Measurements from ENCODE around the gene BMX.

The BMX gene

DNA sequence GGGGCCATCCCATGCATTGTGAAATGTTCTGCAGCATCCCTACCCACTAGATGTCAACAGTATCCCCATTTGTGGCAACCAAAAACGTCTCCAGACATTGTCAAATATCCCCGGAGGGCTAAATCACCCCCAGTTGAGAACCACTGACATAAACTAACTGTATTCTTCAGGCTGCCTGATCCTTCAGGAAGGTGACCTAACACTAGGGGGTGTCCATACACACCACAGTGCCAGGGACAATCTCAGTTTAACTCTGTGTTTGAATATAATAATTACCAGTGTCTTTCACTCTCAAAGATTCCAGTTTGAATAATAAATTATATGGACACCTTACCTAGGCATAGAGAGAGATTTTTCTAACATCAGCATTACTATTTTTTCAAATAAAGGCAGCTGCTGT lies 93.8 kb downstream of the BMX start:
- TF ChIP-seq CTCF (IDR thresholded peaks at IDR 0.05; ENCODE audit: insufficient read depth, low read length, poor library complexity, severe bottlenecking) = peak; percentile 15
- H3K4me3 ChIP-seq (replicated peaks; ENCODE audit: low read depth, low read length) = no peak overlapping the region
- H3K27me3 ChIP-seq (replicated peaks; ENCODE audit: control insufficient read depth, insufficient read depth, low read length) = no peaks in the 10 kb centered on the region
- H3K36me3 ChIP-seq (ENCODE audit: control insufficient read depth, insufficient read depth, low read length) = no peaks in the 10 kb centered on the region
- no peak for DNase-seq (ENCODE audit: extremely low read depth, insufficient read length)

DNA sequence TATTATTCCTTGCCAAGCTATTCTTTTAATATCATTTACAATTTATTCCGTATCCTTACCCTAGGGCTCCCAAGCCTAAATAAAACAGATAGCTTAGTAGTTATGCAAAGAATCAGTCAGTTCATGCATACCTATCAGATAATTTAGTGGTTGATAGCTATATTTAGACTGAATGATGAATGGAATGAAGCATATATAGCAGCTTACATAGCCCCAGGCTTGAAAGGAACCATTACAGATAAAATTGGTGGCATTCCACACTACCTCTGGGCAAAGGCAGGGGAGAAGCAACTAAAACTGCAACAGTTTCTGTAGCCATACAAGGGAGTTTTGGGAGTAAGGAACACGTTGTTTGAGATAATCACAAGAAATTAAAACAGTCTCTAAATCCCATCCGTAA lies 97.4 kb downstream of the BMX start:
- no peak for DNase-seq (ENCODE audit: extremely low read depth, insufficient read length)
- no peak for TF ChIP-seq CTCF (IDR thresholded peaks at IDR 0.05; ENCODE audit: insufficient read depth, low read length, poor library complexity, severe bottlenecking)

GRCh38 chrX:15599461-15599860 lies 98.9 kb downstream of the BMX start:
- Histone ChIP-seq H3K27me3 (replicated peaks; ENCODE audit: control insufficient read depth, insufficient read depth, low read length) (no peaks in the 10 kb centered on the region), H3K36me3 (ENCODE audit: control insufficient read depth, insufficient read depth, low read length) (no peaks in the 10 kb centered on the region), H3K4me3 (replicated peaks; ENCODE audit: low read depth, low read length) (no peak overlapping the region)
- no peak for TF ChIP-seq CTCF (IDR thresholded peaks at IDR 0.05; ENCODE audit: insufficient read depth, low read length, poor library complexity, severe bottlenecking)
- no peak for DNase-seq (ENCODE audit: extremely low read depth, insufficient read length)

More for the DNA sequence above, 97.4 kb downstream of the BMX start:
- no peaks in the 10 kb centered on the region for H3K36me3 ChIP-seq (ENCODE audit: control insufficient read depth, insufficient read depth, low read length)
- H3K27me3 ChIP-seq (replicated peaks; ENCODE audit: control insufficient read depth, insufficient read depth, low read length) = no peaks in the 10 kb centered on the region
- no peak overlapping the region for H3K4me3 ChIP-seq (replicated peaks; ENCODE audit: low read depth, low read length)

GRCh38 chrX:15600049-15600448 lies 99.4 kb downstream of the BMX start:
- TF ChIP-seq CTCF (IDR thresholded peaks at IDR 0.05; ENCODE audit: insufficient read depth, low read length, poor library complexity, severe bottlenecking) = no peak
- no peak for DNase-seq (ENCODE audit: extremely low read depth, insufficient read length)
- Histone ChIP-seq H3K36me3 (ENCODE audit: control insufficient read depth, insufficient read depth, low read length) (no peaks in the 10 kb centered on the region), H3K4me3 (replicated peaks; ENCODE audit: low read depth, low read length) (no peak overlapping the region), H3K27me3 (replicated peaks; ENCODE audit: control insufficient read depth, insufficient read depth, low read length) (no peaks in the 10 kb centered on the region)

- H3K27me3 ChIP-seq (replicated peaks; ENCODE audit: control insufficient read depth, insufficient read depth, low read length) = no peaks in the 10 kb centered on the region
- DNase-seq (ENCODE audit: extremely low read depth, insufficient read length) = no peak
- TF ChIP-seq CTCF (IDR thresholded peaks at IDR 0.05; ENCODE audit: insufficient read depth, low read length, poor library complexity, severe bottlenecking) = no peak
- H3K36me3 ChIP-seq (ENCODE audit: control insufficient read depth, insufficient read depth, low read length) = no peaks in the 10 kb centered on the region
- no peak within 1 kb of the TSS for H3K4me3 ChIP-seq (replicated peaks; ENCODE audit: low read depth, low read length)
Observed at GRCh38 chrX:15600745-15601144, 100.1 kb downstream of the BMX start, which contains the start of gene ACE2. Gene ACE2 (minus strand): TSS chrX:15600960. CDS start chrX:15600911, 49 bp downstream.

GRCh38 chrX:15601932-15602331 lies 101.3 kb downstream of the BMX start:
- DNase-seq (ENCODE audit: extremely low read depth, insufficient read length) = no peak
- TF ChIP-seq CTCF (IDR thresholded peaks at IDR 0.05; ENCODE audit: insufficient read depth, low read length, poor library complexity, severe bottlenecking) = no peak
- Histone ChIP-seq H3K27me3 (replicated peaks; ENCODE audit: control insufficient read depth, insufficient read depth, low read length) (no peaks in the 10 kb centered on the region), H3K4me3 (replicated peaks; ENCODE audit: low read depth, low read length) (no peak overlapping the region), H3K36me3 (ENCODE audit: control insufficient read depth, insufficient read depth, low read length) (no peaks in the 10 kb centered on the region)

Data from GM06990 (cell line).